HG03066 (cell line): ENCODE results near the gene ATG3.
A peak's percentile ranks its signal among the peaks of the same experiment; 100 is the strongest.

ENCODE experiments used
- ATAC-seq: cut with Tn5 transposase; IDR thresholded peaks from one replicate; pipeline ENCODE4 v1.9.1; 2021; ENCODE audit warnings: low read depth; ENCODE audit not compliant: unreplicated experiment

Gene ATG3

DNA sequence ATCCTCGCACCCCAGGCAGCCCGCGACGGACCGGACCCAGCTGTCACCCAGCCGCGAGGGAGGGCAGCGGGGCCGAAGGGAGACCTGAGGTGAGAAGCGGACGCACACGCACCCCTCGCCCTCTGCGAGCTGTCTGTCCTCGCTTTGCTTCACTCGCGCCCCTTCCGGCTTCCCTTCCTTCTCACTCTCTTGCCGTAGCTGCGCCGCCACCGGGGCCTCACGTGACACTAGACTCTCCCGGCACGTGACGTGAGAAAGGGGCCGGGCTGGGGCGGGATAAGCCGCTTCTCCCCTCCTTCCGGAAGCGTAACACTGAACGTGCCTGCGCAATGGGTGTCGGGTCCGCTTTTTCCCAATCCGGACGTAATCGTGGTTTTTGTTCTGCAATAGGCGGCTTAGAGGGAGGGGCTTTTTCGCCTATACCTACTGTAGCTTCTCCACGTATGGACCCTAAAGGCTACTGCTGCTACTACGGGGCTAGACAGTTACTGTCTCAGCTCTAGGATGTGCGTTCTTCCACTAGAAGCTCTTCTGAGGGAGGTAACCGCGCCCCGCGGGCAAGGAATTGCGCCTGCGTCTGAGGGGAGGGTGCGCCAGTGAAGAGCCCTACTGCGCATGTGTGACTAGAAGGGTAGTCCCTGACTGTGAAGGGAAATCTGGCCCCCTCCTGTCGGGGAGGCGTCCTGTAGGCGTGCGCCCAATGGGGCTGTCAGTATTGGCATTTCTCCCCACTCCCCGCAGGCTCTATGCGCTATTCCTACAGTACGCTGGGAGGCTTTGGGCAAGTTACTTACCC is at the start of gene ATG3, which contains the start of gene SLC35A5:
TSS of gene ATG3 (minus strand) at position 229 of the 796 bp plus-strand sequence. CDS start 434 bp downstream, outside the sequence.
TSS of gene SLC35A5 (plus strand) at position 312 of the 796 bp plus-strand sequence. CDS start 1,359 bp downstream, outside the sequence.
- peak; percentile 77 for ATAC-seq

GRCh38 chr3:112610121-112610520 is 48.4 kb upstream of the ATG3 start:
- no peak for ATAC-seq

DNA sequence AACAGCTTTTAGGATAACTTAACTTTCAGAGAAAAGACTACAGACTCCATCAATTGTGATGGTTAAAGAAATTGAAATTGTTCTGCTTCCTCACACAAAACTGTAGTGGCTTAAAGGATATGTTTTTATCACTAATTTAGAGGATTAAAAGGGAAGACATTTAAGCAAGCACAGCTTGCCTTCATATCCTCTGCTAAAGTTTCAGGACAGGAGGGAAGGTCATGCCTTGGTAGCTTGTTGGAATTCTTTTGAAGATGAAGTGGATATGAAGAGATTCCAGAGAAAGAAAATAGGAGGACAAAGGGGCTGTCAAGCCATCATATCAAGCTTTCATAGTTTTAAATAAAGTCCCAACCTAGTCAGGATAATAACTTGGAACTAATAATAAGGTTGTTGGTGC is 46.1 kb upstream of the ATG3 start:
- ATAC-seq = no peak

- no peak for ATAC-seq
Observed at GRCh38 chr3:112606098-112606497, 44.3 kb upstream of the ATG3 start.

GRCh38 chr3:112605285-112605684 is 43.5 kb upstream of the ATG3 start:
- ATAC-seq = no peak

DNA sequence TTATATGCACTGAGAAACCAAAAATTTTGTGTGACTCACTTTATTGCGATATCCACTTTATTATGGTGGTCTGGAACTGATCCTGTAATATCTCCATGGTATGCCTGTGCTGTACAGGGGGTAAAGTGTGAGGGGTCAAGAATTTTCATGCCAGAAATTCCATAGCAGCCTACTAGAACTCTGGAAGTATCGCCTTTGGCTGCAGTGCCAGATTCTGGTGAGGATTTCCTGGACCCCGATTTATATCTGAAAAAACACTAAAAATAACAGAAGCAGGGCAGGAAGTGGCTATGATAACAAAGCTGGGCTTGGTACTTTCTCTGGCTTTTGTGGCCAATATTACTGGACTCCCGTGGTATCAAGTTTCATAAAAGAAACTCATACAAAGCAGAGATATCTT is 42.8 kb upstream of the ATG3 start:
- ATAC-seq = no peak

DNA sequence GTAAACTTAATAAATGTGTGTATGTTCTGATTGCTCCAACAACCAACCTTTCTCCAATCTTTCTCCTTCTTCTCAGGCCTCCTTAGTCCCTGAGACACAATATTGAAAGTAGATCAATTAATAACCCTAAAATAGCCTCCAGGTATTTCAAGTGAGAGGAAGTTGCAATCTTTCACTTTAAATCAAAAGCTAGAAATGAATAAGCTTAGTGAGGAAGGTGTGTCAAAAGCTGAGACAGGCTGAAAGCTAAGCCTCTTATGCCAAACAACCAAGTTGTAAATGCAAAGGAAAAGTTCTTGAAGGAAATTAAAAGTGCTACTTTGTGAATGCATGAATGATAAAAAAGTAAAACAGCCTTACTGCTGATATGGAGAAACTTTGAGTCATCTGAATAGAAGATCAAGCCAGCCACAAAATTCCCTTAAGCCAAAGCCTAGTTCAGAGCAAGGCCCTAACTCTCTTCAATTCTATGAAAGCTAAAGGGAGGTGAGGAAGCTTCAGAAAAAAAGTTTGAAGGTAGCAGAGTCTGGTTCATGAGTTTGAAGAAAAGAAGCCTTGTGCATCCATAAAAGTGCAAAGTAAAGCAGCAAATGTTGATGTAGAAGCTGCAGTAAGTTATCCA is 40.6 kb upstream of the ATG3 start:
- ATAC-seq = no peak

- no peak for ATAC-seq
Observed at GRCh38 chr3:112598731-112599130, 37.0 kb upstream of the ATG3 start.

DNA sequence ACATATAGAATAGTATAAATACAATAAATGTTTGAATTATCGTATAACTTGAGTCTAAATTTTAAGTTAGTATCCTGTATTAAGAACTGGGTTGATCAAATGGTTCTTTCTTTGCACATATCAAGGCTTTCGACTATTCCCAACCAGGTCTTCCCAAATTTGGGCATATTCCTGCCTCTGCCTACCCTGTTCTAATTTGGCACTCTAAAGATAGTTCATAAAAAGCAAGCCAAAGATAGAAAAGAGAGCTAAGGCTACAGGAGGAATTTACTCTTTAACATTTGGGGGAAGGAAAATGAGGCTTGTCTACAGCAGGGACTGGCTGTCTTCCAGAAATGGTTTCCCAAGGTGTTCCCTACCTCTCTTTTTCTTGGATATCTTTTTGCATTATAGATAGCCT is 36.2 kb upstream of the ATG3 start:
- no peak for ATAC-seq

- no peak for ATAC-seq
Observed at GRCh38 chr3:112594856-112595255, 33.1 kb upstream of the ATG3 start.

DNA sequence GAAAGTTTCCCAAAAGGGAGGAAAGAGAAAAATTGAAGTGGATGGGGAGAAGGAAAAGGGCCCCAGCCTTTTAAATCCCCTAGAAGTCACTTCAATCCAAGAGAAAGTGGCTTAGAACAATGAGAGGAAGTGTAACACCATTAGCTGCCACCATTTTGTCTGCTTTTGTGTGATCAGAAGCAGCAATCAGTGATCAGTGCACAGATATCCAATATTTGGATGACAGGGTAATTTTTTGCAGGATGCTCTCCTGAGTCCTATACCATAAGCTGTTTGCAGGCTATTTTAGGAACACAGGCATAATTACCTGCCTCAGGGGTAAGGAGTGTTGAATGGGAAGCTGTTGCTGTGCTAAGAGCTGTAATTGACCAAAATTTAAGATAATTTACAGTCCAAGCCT is 31.5 kb upstream of the ATG3 start:
- ATAC-seq = no peak

DNA sequence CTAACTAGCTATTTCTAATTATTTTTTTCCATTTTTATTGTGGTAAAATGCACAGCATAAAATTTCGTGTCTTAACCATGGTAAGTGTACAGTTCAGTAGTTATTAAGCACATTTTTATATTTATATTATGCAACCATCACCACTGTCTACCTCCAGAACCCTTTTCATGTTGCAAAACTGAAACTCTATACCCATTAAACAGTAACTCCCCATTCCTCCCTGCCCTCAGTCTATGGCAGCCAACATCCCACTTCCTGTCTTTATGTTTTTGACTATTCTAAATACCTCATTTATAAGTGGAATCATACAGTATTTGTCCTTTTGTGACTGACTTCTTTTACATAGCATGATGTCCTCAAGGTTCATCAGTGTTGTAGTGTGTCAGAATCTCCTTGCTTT is 25.6 kb upstream of the ATG3 start:
- ATAC-seq = no peak

- ATAC-seq = no peak
Observed at GRCh38 chr3:112585782-112586181, 24.0 kb upstream of the ATG3 start.

DNA sequence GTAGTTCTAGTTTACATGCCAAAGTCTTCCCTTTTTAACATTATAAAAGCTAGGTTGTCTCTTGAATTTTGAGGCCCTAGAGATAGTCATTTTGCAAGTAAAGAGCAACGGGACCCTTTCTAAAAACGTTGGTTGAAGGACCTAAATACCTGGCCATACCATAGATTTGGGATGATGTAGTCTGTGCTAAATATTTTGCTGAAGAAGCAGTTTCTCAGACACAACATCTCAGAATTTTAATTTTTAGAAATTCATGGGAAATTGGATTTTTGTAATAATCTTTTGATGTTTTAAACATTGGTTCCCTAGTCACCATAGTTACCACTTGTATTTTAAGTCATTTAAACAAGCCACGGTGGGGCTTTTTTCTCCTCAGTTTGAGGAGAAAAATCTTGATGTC is 21.3 kb upstream of the ATG3 start:
- no peak for ATAC-seq

DNA sequence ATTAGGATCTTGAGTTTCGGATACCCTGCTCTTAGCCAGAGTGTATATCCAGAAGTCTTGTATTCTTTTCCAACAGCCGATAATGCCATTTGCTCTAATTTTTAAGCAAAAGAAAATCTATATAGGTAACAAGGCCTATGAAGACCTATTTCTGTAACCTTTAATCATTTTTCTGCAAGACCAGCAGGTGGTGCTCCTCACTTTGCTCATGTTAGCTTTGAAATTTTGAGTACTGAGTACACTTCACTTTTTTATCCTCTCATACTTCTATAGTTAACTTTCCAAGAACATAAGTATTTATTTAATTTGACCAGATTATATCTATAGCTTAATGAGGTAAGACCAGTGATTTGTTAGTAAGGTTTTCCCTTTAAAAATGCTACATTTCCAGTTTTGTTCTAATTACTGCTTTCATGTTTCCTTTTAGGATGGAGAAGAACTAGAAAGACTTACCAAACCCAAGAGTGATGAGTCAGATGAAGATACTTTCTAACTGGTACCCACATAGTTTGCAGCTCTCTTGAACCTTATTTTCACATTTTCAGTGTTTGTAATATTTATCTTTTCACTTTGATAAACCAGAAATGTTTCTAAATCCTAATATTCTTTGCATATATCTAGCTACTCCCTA is 20.6 kb upstream of the ATG3 start:
- ATAC-seq = no peak

DNA sequence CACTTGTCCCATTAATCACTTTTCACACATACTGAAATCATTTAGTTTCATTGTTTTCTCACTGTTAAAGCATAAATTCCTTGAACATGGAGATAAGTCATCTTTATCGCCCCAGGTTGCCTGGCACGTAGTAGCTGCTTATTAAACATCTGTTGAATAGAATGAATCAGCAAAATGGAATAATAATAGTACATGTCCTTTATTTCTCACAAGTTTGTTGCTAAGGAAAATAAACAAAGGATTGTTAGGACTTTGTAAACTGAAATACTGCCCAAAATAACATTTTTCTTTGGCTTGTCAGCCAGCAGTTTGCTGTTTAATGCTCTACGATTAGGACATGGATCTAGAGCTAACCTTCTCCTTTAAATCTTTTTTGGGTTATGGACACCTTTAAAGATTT is 17.9 kb upstream of the ATG3 start:
- ATAC-seq = no peak

DNA sequence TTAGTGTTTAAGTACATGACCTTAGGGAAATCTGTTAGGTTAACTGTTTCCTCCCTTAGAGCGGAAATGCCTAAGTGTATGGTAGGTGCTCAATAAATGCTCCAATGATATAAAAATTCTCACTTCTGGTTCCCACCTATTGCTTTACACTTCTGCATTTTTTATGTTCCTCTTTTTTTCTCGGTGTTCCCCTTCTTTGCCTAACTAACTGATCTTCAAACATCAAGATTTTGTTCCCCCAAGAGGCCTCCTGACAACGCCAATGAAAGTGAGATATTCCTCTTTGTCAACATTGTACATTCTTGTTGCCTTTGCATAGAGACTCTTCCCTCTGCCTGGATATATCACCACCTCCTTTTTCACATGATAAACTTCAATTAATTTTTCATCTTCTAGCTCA is 17.5 kb upstream of the ATG3 start:
- no peak for ATAC-seq

- no peak for ATAC-seq
Observed at GRCh38 chr3:112572701-112573100, 10.9 kb upstream of the ATG3 start.

- no peak for ATAC-seq
Observed at GRCh38 chr3:112569265-112569664, 7.5 kb upstream of the ATG3 start.

DNA sequence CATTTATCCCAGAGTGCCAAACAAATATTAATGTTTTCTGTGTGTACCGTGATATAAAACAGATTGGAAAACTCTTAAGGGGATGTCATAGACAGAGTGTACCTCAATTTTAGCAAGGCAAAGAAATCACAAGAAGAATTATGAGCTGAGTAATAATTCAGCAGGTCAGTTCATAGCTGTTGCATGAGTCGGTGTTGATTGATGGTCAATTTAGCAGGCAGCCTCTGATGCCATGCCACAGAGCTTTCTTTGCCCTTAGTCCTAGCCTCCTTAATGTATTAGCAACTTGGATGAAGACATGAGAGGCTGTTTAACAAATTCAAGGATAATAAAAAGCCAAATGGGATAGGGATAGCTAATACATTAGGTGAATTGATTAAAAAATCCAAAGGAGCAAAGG is 6.9 kb upstream of the ATG3 start:
- ATAC-seq = no peak

DNA sequence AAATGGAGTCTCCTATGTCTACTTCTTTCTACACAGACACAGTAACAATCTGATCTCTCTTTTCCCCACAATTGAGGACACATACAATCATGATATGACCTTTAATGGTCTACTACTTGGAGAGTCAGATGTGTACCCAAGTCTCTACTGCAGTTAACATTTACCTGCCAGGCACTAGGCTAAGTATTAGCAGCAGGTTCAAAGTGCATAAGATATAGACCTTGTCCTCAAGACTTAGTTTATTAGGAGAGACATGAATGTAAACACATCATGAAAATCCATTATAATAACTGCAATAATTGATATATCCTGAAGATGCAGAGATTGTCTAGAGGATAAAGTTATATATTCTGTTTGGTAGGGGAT is 3.2 kb upstream of the ATG3 start:
- ATAC-seq = no peak
